HG02642 (cell line): ENCODE measurements around the gene MSGN1.
A peak's percentile ranks its signal among the peaks of the same experiment; 100 is the strongest.
"Not testable (repeated sequence)": the region's sequence is repeated elsewhere in the genome, so short reads cannot be mapped to it uniquely, and the experiment has no call there.

Source experiments
- ATAC-seq: cut with Tn5 transposase; IDR thresholded peaks from one replicate; pipeline ENCODE4 v1.9.1; 2021; ENCODE audit warnings: mild to moderate bottlenecking; ENCODE audit not compliant: unreplicated experiment, poor library complexity

The MSGN1 gene

DNA sequence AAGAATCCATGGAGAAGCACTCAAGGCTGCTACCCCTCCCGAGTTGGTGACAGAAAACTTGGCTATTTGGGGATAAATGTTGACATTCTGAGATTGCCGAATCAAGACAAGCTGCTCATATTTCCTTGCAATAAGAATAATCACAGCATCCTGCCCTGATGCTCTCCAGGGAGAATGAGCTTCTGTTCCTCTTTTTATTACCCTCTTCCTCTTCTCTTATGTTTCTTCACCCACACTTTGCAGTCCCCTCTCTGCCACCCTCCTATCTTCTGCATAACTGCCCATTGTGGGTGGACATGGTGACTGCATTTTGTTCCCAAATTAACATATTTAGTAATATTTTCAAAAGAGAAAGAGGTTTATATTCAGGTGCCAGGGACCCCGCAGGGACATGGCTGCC lies 11.9 kb upstream of the MSGN1 start:
- peak; percentile 60 for ATAC-seq

DNA sequence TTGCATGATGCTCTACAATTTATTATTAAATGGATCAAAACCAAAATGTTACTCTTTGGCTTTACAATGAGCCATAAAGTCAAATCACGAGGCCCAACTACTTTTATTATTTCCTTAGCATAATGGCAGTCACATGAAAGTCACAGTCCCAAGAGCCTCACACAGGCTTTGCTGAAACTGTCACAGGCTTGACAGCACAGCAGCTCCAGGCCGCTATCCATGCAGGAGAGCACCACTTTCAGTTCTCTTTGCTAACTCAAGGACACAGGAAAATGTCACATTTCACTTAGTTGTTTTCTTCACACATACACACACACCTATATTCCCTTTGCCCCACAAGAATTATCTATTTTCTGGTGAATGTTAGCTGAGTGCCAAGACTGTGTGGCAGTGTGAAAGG lies 11.1 kb upstream of the MSGN1 start:
- peak; percentile 36 for ATAC-seq

DNA sequence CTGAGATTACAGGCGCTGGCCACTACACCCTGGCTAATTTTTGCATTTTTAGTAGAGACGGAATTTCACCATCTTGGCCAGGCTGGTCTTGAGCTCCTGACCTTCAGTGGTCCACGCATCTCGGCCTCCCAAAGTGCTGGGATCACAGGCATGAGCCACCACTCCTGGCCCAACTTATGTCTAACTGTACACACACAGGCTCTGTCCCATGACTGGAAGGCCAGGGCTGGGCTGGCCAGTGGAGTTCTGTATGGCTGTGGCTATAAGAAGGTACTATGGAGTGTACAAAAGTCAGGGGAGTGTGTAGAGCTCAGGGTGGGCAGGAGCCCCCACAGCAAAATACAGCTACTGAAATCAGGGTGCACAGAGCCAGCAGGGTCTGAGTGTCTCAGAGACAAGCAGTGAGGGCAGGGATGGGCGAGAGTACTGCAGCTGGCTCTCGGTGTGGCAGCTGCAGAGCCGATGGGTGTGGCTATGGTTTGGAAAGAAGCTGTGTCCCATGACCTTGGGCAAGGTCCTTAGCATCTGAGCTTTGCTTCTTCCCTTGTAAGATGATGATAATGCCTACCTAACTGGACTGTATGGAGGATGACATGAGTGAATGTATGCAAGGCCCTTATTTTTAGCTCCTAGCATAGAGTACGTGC lies 10.4 kb upstream of the MSGN1 start:
- no peak for ATAC-seq

DNA sequence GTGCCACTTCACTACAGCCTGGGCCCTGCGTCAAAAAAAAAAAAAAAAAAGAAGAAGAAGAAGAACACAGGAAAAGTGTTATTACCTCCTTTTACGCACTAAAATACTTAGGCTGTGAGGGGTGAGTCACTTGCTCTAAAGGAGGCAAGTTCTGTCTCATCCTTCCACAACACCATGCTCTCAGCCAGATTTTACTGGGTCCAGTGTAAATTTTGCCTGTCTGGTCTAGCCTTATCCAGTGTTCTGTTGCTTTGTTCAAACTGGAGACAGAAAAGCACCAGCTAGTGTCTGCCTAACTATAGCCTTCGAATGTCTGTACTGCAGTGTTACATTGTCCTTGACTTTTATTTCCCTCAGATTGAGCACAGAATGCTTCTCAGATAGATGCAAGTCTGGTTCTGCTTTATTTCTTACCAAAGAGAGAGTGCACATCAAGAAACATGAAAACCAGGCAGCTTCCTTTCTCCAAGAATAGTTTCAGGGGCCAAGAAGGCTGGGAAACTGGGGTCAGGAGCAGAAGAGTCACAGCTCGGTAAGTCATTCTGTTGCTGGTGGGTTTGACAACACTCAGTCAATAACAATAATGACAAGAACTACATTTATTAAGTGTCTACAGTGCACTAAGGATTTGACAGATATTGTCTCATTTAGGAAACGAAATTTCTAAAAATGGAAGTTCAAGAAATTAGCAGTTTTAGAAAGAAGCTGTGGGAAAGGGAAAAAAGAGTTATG lies 3.1 kb upstream of the MSGN1 start:
- peak; percentile 42 for ATAC-seq

DNA sequence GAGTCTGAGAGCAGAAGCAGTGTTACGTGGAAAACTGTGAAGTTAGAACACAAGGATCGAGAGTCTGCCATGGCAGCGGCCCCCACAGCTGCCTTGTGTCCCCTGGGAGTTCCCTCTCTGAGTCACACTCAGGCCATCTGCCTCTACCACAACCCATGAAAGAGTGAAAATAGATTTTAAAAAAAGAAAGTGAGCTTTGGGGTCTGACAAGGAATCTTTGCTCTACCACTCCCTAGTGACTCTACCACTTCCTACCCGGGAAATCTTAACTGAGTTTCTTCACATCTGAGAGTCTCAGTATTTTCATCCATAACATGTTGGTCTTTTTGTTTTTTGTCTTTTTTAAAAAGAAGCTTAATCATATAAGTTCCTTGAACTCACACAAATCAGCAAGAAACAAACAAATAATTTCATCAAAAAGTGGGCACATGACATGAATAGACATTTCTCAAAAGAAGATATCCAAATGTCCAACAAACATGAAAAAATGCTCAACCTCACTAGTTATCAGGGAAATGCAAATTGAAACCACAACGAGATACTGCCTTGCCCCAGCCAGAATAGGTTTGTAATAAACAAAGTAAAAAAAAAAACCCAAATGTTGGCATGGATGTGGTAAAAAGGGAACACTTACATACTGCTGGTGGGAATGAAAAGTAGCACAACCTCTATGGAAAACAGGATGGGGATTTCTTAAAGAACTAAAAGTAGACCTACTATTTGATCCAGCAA lies 2.4 kb upstream of the MSGN1 start:
- peak; percentile 89 for ATAC-seq

DNA sequence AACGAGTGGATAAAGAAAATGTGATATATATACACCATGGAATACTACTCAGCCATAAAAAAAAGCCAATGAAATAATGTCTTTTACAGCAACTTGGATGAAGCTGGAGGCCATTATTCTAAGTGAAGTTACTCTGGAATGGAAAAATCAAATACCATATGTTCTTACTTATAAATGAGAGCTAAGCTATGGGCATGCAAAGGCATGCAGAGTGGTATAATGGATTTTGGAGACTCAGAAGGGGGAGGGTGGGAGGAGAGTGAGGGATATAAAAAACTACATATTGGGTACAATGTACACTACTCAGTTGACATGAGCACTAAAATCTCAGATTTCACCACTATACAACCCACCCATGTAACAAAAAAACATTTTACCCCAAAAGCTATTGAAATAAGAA lies 1.7 kb upstream of the MSGN1 start:
- ATAC-seq: no peak

DNA sequence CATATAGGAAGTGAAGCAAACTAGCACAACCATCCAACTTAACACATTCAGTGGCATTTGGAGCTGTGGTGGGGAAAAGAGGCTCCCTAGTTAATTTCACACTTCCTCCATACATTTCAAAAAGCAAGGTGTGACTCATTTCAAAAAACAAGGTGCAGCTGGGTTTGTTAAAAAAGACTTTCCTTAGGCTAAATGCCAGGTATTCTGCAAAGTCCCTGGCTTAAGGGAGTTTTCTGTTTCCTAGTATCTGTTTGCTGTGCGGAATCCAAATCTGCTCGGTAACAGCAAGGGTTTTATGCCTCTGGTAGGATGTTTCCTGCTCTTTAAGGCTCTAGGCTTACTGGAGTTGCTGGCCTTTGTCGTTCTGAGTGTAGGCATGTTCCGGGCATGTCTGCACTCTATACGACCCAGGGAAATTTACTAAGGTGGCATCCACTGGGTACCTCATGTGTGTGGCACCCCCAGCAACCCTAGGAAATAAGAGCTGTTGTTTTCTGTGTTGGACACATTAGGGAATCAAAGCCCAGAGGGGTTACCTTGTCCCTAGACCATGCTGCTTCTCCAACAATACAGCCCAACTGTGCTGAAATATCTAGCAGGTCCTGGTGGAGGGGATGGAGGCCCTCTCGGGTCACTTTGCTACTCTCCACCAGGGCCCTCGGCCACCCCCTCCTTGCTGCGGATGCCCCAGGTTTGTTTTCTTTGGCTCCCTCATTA lies 634 bp upstream of the MSGN1 start:
- peak; percentile 29 for ATAC-seq

DNA sequence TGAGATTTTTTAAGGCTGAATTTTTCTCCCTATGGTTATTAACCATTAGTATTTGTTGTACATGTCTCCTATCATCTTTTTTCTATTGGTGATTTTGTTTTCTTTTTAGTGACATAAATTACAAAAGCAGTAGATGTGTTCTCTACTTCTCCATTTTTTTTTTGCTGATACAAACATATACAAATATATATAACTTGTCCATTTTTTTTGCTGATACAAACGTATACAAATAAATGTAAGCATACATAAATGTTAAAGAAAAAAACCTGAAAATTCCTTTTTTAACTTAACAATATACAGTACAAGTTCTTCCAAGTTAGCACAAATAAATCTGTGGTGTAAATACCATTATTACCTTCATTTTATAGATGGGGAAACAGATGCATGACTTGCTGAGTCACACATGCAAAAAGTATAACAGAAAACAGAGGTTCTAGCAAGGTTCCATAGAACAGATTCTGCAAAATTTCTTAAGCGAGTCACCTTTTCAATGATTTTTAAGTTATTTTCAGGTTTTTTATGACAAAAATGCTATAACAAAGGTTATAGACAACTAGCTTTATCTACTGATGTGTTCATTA lies 2.1 kb downstream of the MSGN1 start:
- ATAC-seq: no peak

DNA sequence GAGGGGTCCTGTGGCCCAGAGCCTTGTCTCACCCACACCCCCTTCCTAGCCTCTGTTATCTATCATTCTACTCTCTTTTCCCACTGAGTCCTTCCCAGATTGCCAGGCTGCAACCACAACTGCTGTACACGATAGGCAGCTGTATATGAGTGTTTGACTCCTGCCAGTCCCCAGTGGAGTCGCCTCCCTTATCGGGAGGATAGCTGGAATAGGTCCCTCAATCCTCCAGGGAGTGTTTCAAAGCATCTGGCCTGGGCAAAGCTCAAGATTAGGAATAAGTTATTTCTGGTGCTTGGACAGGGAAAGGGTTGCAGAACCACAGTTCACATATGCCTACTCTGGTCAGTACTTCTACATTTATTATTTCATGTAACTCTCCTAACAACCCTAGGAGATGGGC lies 4.8 kb downstream of the MSGN1 start:
- ATAC-seq: no peak

DNA sequence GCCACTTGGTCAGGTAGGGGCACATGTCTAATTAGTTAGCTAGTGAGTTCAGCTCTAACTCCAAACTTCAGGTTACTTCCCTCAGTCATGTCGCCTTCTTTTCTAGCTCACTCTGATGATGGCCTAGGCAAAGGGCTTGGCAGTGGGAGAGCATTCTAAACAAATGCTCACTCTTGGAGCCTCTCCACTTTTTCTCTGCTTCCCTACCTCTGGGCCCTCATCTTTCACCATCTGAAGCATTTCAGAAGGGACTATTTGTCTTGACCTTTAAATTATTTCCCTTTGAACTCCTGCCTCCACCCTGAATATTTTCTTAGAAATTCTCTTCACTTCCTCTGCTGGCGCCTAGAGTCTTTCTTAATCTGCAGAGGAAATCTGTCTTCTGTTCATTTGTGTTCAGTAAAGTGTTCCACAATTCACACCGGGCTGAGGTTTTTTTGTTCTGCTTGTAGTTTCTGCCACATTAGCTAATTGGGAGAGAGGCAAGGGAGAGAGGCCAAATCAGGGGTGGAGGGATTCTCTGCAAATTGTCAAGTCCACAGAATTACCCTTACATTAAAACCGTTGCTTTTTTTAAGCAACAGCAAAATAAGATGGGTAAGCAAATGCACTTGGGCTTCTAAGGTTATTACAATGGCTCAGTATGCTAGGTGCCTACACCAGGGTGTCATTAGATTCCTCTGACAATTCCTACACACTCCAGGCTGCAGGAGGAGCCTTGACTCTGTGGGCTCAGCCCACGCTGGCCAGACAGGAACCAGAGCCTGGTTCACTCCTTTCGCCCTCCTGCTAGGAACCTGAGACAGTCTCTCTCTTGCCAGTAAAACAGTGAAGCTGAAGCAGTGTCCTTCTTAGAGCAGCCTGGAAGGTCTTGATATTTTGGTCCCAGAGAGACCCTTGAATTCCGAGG lies 5.5 kb downstream of the MSGN1 start:
- peak; percentile 51 for ATAC-seq

DNA sequence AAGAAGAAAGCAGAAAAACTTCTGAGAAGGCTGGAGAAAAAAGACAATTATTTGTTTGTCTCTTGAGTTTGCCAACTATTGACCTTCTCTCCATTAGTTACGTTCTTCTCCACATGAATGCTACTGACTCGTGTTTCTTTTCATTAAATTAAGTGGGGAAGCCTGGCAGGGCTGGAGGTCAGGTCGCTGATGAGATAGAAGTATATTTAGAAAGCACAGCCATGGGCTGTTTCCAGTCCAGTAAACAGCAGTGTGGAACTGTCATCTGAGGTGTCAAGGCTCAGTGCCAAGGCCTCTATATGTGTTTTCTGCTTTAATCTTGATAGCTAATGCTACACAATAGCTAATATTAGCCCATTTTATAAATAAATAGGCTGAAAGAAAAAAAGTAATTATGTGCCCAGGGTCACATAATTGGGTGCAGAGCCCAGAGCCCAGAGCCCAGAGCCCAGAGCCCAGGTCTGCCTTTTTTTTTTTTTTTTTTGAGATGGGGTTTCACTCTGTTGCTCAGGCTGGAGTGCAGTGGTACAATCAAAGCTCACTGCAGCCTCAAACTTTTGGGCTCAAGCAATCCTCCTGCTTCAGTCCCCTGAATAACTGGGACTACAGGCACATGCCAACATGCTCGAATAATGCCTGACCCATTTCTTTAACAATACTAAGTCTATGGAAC lies 6.3 kb downstream of the MSGN1 start:
- peak; percentile 46 for ATAC-seq

DNA sequence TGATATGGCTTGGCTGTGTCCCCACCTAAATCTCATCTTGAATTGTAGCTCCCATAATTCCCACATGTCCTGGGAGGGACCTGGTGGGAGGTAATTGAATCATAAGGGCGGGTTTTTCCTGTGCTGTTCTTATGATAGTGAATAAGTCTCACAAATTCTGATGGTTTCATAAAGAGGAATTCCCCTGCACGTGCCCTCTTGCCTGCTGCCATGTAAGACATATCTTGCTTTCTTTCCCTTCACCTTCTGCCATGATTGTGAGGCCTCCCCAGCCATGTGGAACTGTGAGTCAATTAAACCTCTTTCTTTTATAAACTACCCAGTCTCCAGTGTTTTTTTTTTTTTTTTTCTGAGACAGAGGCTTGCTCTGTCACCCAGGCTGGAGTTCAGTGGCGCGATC lies 7.4 kb downstream of the MSGN1 start:
- not testable (repeated sequence) for ATAC-seq

DNA sequence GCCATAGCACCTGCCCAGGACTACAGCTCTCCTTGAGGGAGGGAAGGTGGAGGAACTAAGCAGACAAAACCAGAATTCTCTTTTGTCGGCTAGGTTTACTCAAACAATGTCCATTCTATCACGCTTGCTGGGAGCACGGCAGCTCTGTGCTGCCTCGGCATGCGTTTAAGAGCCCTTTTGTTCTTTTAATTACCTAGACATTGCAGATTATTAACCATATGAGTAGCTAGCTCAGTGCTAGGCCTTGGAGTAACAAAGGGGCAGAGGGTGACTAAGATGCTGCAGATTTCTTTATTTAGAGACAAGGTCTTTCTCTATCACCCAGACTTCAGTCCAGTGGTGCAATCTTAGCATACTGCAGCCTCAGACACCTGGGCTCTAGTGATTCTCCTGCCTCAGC lies 11.1 kb downstream of the MSGN1 start:
- no peak for ATAC-seq

DNA sequence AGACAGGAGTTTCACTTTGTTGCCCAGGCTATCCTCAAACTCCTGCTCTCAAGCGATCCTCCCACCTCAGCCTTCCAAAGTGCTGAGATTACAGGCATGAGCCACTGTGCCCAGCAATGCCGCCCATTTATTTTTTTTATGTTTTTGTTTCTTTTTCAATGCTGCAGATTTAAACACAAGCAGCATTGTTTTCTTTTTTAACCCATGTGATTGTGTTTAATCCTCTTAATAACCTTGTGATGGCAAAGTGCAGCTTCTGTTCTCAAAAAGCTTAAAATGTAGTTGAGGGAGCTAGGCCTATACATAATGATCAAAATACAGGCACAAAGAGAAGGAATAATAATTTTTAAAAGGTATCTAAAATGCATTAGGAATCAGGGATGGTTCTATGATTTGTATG lies 11.5 kb downstream of the MSGN1 start:
- ATAC-seq: no peak

DNA sequence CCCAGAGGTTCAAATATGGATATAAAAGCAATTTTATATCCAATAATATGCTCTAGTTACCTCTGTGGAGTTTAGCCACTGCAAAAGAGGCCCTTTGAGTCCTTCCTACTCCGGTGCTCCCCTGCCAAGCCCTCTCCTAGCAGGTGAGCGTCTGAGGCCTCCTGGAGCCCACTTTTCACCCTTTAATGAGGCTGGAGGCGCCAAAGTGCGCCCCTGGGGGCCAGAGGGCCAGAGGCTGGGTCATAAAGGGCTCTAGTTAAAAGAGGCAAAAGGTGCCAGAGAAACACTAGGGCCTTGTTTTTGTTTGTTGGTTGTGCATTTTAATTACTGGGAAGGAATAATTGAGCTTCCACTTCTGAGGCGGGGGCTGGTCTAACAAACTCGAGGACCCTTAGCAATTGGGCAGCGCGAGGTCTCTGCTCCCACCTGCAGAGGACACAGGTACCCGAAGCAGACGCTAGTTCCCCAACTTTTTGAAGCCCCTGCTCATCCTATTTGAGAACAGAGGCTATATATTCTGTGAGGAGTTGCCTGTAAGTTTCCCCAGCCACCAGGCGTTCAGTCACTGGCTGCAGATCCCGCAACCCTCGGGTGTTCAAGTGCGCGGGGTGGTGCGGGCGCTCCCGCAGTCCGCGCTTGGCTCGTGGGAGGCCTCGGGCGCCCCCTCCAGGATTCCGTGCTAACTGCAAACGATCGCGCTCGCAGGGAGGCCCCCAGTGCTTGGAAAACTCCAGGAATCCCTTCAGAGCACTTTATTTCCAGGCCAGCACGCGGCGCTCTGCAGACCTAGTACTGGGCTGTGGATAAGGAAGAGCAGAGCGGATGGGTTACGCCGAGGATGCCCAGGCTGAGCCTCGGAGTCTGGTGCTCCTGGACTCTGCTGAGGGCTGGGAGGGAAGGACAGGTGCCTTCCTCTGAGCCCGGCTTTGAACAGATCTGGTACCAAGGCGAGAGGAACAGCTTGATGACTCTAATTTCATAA lies 14.1 kb downstream of the MSGN1 start:
- ATAC-seq: peak; percentile 92

DNA sequence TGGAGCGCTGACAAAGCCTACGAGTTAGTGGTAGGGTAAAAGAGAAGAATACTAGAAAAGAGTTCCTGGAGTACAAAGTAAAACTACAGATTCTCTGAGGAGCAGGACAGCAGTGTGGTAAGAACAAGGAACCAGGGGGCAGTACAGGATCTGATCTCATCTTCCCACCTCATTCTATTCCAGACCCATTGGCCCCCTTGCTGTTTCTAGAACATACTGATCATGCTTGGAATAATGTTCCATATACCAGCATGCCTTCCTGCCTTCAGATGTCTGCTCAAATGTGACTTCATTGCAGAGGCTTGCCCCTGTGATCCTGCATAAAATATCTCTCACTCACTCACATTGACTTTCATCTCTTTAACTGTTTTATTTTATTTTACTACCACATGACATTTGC lies 19.3 kb downstream of the MSGN1 start:
- no peak for ATAC-seq

DNA sequence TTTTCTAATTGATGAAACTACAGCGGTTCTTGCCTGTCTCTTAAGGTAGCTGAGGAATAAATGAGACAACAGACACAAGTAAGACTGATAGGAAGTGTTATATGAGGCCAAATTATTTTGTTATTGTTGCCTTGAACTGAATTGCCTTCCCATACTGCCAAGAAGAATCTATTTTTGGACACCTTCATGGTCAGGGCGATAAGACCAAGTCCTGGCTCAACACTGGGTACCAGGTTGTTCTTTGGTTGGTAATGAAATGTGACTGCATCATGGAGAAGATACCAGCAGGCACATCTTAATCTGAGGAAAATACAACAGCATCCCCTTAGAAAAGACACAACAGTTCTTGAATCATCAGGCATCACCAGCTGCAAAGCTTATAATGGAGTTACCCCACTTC lies 23.7 kb downstream of the MSGN1 start:
- ATAC-seq: no peak

DNA sequence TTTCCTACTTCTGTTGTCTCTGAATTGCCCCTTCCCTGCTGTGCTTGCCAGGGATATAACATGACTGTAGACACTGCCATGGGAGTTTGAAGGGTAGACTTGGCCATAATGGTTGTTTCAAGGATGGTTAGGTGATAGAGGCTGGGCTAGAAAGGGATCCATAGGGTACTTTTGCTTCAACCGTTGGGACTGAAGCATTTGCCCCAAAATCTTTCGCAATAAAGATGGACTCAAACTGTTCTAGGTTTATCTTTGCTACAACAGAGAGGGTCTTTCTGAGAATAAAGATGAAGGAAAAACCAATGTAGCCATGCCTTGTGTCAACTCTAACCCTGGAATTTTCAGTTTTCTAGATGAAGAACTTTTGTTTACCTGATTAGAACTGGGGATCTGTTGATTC lies 27.2 kb downstream of the MSGN1 start:
- ATAC-seq: no peak
